Right cardiac atrium (tissue), 5 donors: ENCODE measurements around the gene PROS1. TPM values are rescaled to one million over a fixed set of nuclear protein-coding genes. Genes with fewer than 3 reads are reported as not detected.
A peak's percentile ranks its signal among the peaks of the same experiment; 100 is the strongest.
"Not testable (repeated sequence)": the region's sequence is repeated elsewhere in the genome, so short reads cannot be mapped to it uniquely, and the experiment has no call there.

Experiments used
- ATAC-seq, 2 donors: fragments of 200-7000 bp; cut with Tn5 transposase; one replicate each; pipeline versions ENCODE4 v1.8.0 to v1.9.1; 2020; ENCODE audit warnings: moderate library complexity in 2 of 2, mild to moderate bottlenecking in 1 of 2
- DNase-seq, 3 donors: peaks; one replicate each; pipeline ENCODE4 v3.0.0-alpha.2; 2020
- H3K27ac ChIP-seq: one replicate; pipeline ENCODE4 v1.5.1; 2013; ENCODE audit warnings: mild to moderate bottlenecking, low read length, control low read depth, moderate library complexity
- H3K27me3 ChIP-seq: one replicate; pipeline ENCODE4 v1.6.1; 2013; ENCODE audit not compliant: control insufficient read depth, insufficient read depth
- H3K4me1 ChIP-seq: one replicate; pipeline ENCODE4 v1.6.1; 2013; ENCODE audit warnings: low read length; ENCODE audit not compliant: control insufficient read depth, insufficient read depth
- H3K4me3 ChIP-seq: one replicate; pipeline ENCODE4 v1.5.1; 2013; ENCODE audit warnings: low read length, control low read depth
- H3K9me3 ChIP-seq: one replicate; pipeline ENCODE4 v1.6.1; 2013; ENCODE audit warnings: low read length; ENCODE audit not compliant: control insufficient read depth
- WGBS: extraction: QIAGEN DNeasy Blood & Tissue Kit; methylation state at CpG from one replicate; pipeline ENCODE4 v1.1.7; 2013; 5-methylcytosine and 5-hydroxymethylcytosine counted together
- intact Hi-C, 4 donors: fragments of 100-400 bp; cut with DNase I; formaldehyde crosslinking; loops; one replicate each; pipeline versions ENCODE4 v1.11.0 to v1.14.0; 2022 to 2023
- polyA plus RNA-seq: library from polyadenylated mRNA; stranded (reverse); fragments of 200-250 nt; gene quantifications from one replicate; pipeline ENCODE4 v1.2.3, GENCODE V29; 2013
- total RNA-seq, 4 donors: library from RNA; stranded (reverse); fragmentation: NEBNext Ultra II Directional; extraction: Animal tissue kit (Norgen Biotek cat#: 25700); gene quantifications; one replicate each; pipeline ENCODE4 v1.2.1, GENCODE V29; 2021
- donor health status: healthy with polysubstance abuse.
- donor health status: DM: no; HTN: yes; CAD: no.
- donor health status: DM: no; HTN: no; CAD: no.
- donor health status: DM: no; HTN: yes; CAD: no; lungs with severe emphysema.
- donor health status: DM: yes; HTN: yes; CAD: no.

PROS1 gene
- total and polyA plus RNA-seq, 5 donors = 48.3 to 89.7 (median 76.4) TPM

- Histone ChIP-seq H3K27me3 (no peaks in the 10 kb centered on the region), H3K9me3 (no peaks in the 10 kb centered on the region), H3K4me3 (no peak overlapping the region), H3K4me1 (no peaks in the 10 kb centered on the region), H3K27ac (no peak overlapping the region)
- 96% methylated on average over 1 of the region's 1 CpG for WGBS
- intact Hi-C loops = loop anchor here in 2 of 4 donors (10.0 kb wide), 1 partner anchor 160 kb away; the partner anchor contains the start of genes DHFR2 (in 2 of the 2) and NSUN3 (in 2 of the 2)
- no peak for DNase-seq
- no peak for ATAC-seq
Observed at GRCh38 chr3:93904568-93904967, 69.1 kb downstream of the PROS1 start.

GRCh38 chr3:93878250-93879017, 95.3 kb downstream of the PROS1 start:
- H3K9me3 ChIP-seq, H3K4me3 ChIP-seq, DNase-seq, H3K4me1 ChIP-seq, intact Hi-C loops, ATAC-seq, H3K27ac ChIP-seq, H3K27me3 ChIP-seq: not testable (repeated sequence)
- 68% methylated on average over 3 of the region's 3 CpGs for WGBS

GRCh38 chr3:93877427-93877826, 96.3 kb downstream of the PROS1 start:
- H3K4me1 ChIP-seq, DNase-seq, H3K27me3 ChIP-seq, H3K9me3 ChIP-seq, H3K4me3 ChIP-seq, H3K27ac ChIP-seq, intact Hi-C loops, ATAC-seq: not testable (repeated sequence)
- WGBS = 93% methylated on average over 4 of the region's 4 CpGs

GRCh38 chr3:93873412-93873811, 100.3 kb downstream of the PROS1 start:
- H3K27ac ChIP-seq, DNase-seq, ATAC-seq, H3K27me3 ChIP-seq, intact Hi-C loops, H3K4me1 ChIP-seq, H3K4me3 ChIP-seq, H3K9me3 ChIP-seq: not testable (repeated sequence)

- no peak overlapping the region for H3K4me3 ChIP-seq
- no peaks in the 10 kb centered on the region for H3K27me3 ChIP-seq
- H3K27ac ChIP-seq = no peak overlapping the region
- no peak for DNase-seq
- no peak for ATAC-seq
- no peaks in the 10 kb centered on the region for H3K4me1 ChIP-seq
- intact Hi-C loops = no loop called here
- H3K9me3 ChIP-seq = no peaks in the 10 kb centered on the region
Observed at GRCh38 chr3:93867425-93867824, 106.3 kb downstream of the PROS1 start.

GRCh38 chr3:93861017-93861416, 112.7 kb downstream of the PROS1 start:
- Histone ChIP-seq H3K4me3 (no peak overlapping the region), H3K4me1 (no peaks in the 10 kb centered on the region), H3K27ac (no peak overlapping the region), H3K9me3 (no peaks in the 10 kb centered on the region), H3K27me3 (no peaks in the 10 kb centered on the region)
- intact Hi-C loops = no loop called here
- 58% methylated on average over 2 of the region's 2 CpGs for WGBS
- DNase-seq = no peak
- no peak for ATAC-seq

GRCh38 chr3:93855401-93855800, 118.3 kb downstream of the PROS1 start:
- Histone ChIP-seq H3K9me3 (no peaks in the 10 kb centered on the region), H3K27me3 (no peaks in the 10 kb centered on the region), H3K4me3 (no peak overlapping the region), H3K4me1 (no peaks in the 10 kb centered on the region), H3K27ac (no peak overlapping the region)
- no peak for ATAC-seq
- intact Hi-C loops = no loop called here
- 76% methylated on average over 3 of the region's 3 CpGs for WGBS
- DNase-seq = no peak

- H3K27me3 ChIP-seq, intact Hi-C loops, H3K27ac ChIP-seq, H3K4me1 ChIP-seq, H3K9me3 ChIP-seq, ATAC-seq, H3K4me3 ChIP-seq, DNase-seq: not testable (repeated sequence)
- WGBS = 75% methylated on average over 7 of the region's 7 CpGs
Observed at GRCh38 chr3:93852228-93852627, 121.5 kb downstream of the PROS1 start.

GRCh38 chr3:93843981-93844380, 129.7 kb downstream of the PROS1 start:
- Histone ChIP-seq H3K9me3 (no peaks in the 10 kb centered on the region), H3K4me3 (no peak overlapping the region), H3K4me1 (no peaks in the 10 kb centered on the region), H3K27me3 (no peaks in the 10 kb centered on the region), H3K27ac (no peak overlapping the region)
- no peak for DNase-seq
- intact Hi-C loops = no loop called here
- 76% methylated on average over 5 of the region's 5 CpGs for WGBS
- peak; percentile 42 to 61 for ATAC-seq

- not testable (repeated sequence) for H3K27ac ChIP-seq, H3K27me3 ChIP-seq
Observed at GRCh38 chr3:93839193-93839592, 134.5 kb downstream of the PROS1 start.

More at GRCh38 chr3:93839193-93839592, 134.5 kb downstream of the PROS1 start:
- WGBS = 31% methylated on average over 1 of the region's 1 CpG
- H3K4me3 ChIP-seq, DNase-seq, ATAC-seq, intact Hi-C loops, H3K4me1 ChIP-seq, H3K9me3 ChIP-seq: not testable (repeated sequence)
